ENCODE results near the gene SFTPD.

SFTPD gene

GRCh38 chr10:79928028-79928583 is 20.8 kb downstream of the SFTPD start:
- Histone ChIP-seq H3K9ac (ENCODE audit: low read depth, low read length, poor library complexity, severe bottlenecking) (no peak overlapping the region), H3K4me1 (ENCODE audit: insufficient read depth, low read length, poor library complexity, severe bottlenecking) (no peaks in the 10 kb centered on the region), H4K20me1 (ENCODE audit: insufficient read depth, low read length, poor library complexity, severe bottlenecking) (no peaks in the 10 kb centered on the region), H2AFZ (ENCODE audit: low read length) (no peak overlapping the region), H3K4me2 (ENCODE audit: low read depth, low read length, poor library complexity, severe bottlenecking) (no peak overlapping the region), H3K36me3 (ENCODE audit: insufficient read depth, low read length) (no peaks in the 10 kb centered on the region), H3K9me3 (ENCODE audit: insufficient read depth, low read depth, low read length) (no peaks in the 10 kb centered on the region), H3K4me3 (ENCODE audit: low read length, poor library complexity, severe bottlenecking) (no peak overlapping the region), H3K27me3 (ENCODE audit: insufficient read depth, low read length, poor library complexity, severe bottlenecking) (no peaks in the 10 kb centered on the region), H3F3A (ENCODE audit: low read depth) (no peaks in the 10 kb centered on the region), H3K9me2 (replicated peaks; ENCODE audit: low read depth, low read length) (no peaks in the 10 kb centered on the region), H3K79me2 (ENCODE audit: insufficient read depth, low read length) (no peaks in the 10 kb centered on the region)
- no peak for TF ChIP-seq CTCF (conservative IDR thresholded peaks at IDR 0.05; ENCODE audit: low read length)
- TF ChIP-seq EZH2phosphoT487 (IDR thresholded peaks at IDR 0.05; ENCODE audit: borderline replicate concordance) = no peak

- H3K4me1 ChIP-seq (ENCODE audit: insufficient read depth, low read length, poor library complexity, severe bottlenecking) = no peaks in the 10 kb centered on the region
- no peaks in the 10 kb centered on the region for H3K9me2 ChIP-seq (replicated peaks; ENCODE audit: low read depth, low read length)
- H3K4me2 ChIP-seq (ENCODE audit: low read depth, low read length, poor library complexity, severe bottlenecking) = no peak overlapping the region
- H3K4me3 ChIP-seq (ENCODE audit: low read length, poor library complexity, severe bottlenecking) = no peak overlapping the region
- TF ChIP-seq EZH2phosphoT487 (IDR thresholded peaks at IDR 0.05; ENCODE audit: borderline replicate concordance) = no peak
- no peak for TF ChIP-seq CTCF (conservative IDR thresholded peaks at IDR 0.05; ENCODE audit: low read length)
- H3K79me2 ChIP-seq (ENCODE audit: insufficient read depth, low read length) = no peaks in the 10 kb centered on the region
- no peaks in the 10 kb centered on the region for H3K36me3 ChIP-seq (ENCODE audit: insufficient read depth, low read length)
- no peaks in the 10 kb centered on the region for H3K27me3 ChIP-seq (ENCODE audit: insufficient read depth, low read length, poor library complexity, severe bottlenecking)
- H3K9me3 ChIP-seq (ENCODE audit: insufficient read depth, low read depth, low read length) = no peaks in the 10 kb centered on the region
- no peaks in the 10 kb centered on the region for H4K20me1 ChIP-seq (ENCODE audit: insufficient read depth, low read length, poor library complexity, severe bottlenecking)
- no peak overlapping the region for H3K9ac ChIP-seq (ENCODE audit: low read depth, low read length, poor library complexity, severe bottlenecking)
- H3F3A ChIP-seq (ENCODE audit: low read depth) = no peaks in the 10 kb centered on the region
- no peak overlapping the region for H2AFZ ChIP-seq (ENCODE audit: low read length)
Observed at GRCh38 chr10:79927111-79927828, 21.6 kb downstream of the SFTPD start.

GRCh38 chr10:79926037-79926436 is 22.9 kb downstream of the SFTPD start:
- Histone ChIP-seq H3K9me3 (ENCODE audit: insufficient read depth, low read depth, low read length) (no peaks in the 10 kb centered on the region), H3K9ac (ENCODE audit: low read depth, low read length, poor library complexity, severe bottlenecking) (no peak overlapping the region), H3K36me3 (ENCODE audit: insufficient read depth, low read length) (no peaks in the 10 kb centered on the region), H3F3A (ENCODE audit: low read depth) (no peaks in the 10 kb centered on the region), H3K27me3 (ENCODE audit: insufficient read depth, low read length, poor library complexity, severe bottlenecking) (no peaks in the 10 kb centered on the region), H3K4me3 (ENCODE audit: low read length, poor library complexity, severe bottlenecking) (no peak overlapping the region), H3K4me2 (ENCODE audit: low read depth, low read length, poor library complexity, severe bottlenecking) (no peak overlapping the region), H3K4me1 (ENCODE audit: insufficient read depth, low read length, poor library complexity, severe bottlenecking) (no peaks in the 10 kb centered on the region), H4K20me1 (ENCODE audit: insufficient read depth, low read length, poor library complexity, severe bottlenecking) (no peaks in the 10 kb centered on the region), H3K79me2 (ENCODE audit: insufficient read depth, low read length) (no peaks in the 10 kb centered on the region), H2AFZ (ENCODE audit: low read length) (no peak overlapping the region), H3K9me2 (replicated peaks; ENCODE audit: low read depth, low read length) (no peaks in the 10 kb centered on the region)
- no peak for TF ChIP-seq CTCF (conservative IDR thresholded peaks at IDR 0.05; ENCODE audit: low read length)
- TF ChIP-seq EZH2phosphoT487 (IDR thresholded peaks at IDR 0.05; ENCODE audit: borderline replicate concordance) = no peak
